K562 (cell line): ENCODE data around the gene CNNM4. TPM values are rescaled to one million over a fixed set of nuclear protein-coding genes. Genes with fewer than 3 reads are reported as not detected.

Experiments
- ARHGAP35 ChIP-seq: fragments of 450-650 bp; IDR thresholded peaks from 2 replicates; pipeline ENCODE4 v1.6.1; 2018; ENCODE audit not compliant: partially characterized antibody
- ARID1B ChIP-seq: fragments of 450-650 bp; IDR thresholded peaks from 2 replicates; pipeline ENCODE4 v1.6.1; 2016; ENCODE audit warnings: antibody characterized with exemption, mild to moderate bottlenecking, inconsistent platforms
- ATF1 ChIP-seq, 2 experiments: fragments of 450-650 bp in 1 of 2; IDR thresholded peaks; 2 replicates each; pipeline ENCODE4 v1.6.1; 2016; ENCODE audit warnings: missing compliant biosample characterization in 1 of 2, missing genetic modification characterization in 1 of 2
- BRCA1 ChIP-seq, 2 experiments: fragments of 450-650 bp in 1 of 2; sonication (generic) in 1 of 2; formaldehyde crosslinking in 1 of 2; IDR thresholded peaks; 2 replicates each; pipeline versions ENCODE4 v1.5.0 to v1.6.1; 2017 to 2020; ENCODE audit warnings: mild to moderate bottlenecking in 1 of 2, missing genetic modification reagents in 1 of 2
- BRD4 ChIP-seq: fragments of 200-600 bp; sonication (generic); IDR thresholded peaks from 2 replicates; pipeline ENCODE4 v1.6.1; 2017; ENCODE audit warnings: inconsistent platforms
- CEBPB ChIP-seq: fragments of 450-650 bp; IDR thresholded peaks from 2 replicates; pipeline ENCODE4 v1.6.1; 2016; ENCODE audit warnings: missing genetic modification characterization, missing compliant biosample characterization
- COPS2 ChIP-seq: fragments of 450-650 bp; conservative IDR thresholded peaks from 2 replicates; pipeline ENCODE4 v1.6.1; 2016; ENCODE audit warnings: mild to moderate bottlenecking, moderate library complexity
- DPF2 ChIP-seq: fragments of 450-650 bp; IDR thresholded peaks from 2 replicates; pipeline ENCODE4 v1.6.1; 2016
- ETS1 ChIP-seq: conservative IDR thresholded peaks from 2 replicates; pipeline ENCODE4 v1.6.1; 2011; ENCODE audit warnings: low read depth, mild to moderate bottlenecking, low read length; ENCODE audit not compliant: control insufficient read depth
- ETV1 ChIP-seq: fragments of 450-650 bp; conservative IDR thresholded peaks from 2 replicates; pipeline ENCODE4 v1.6.1; 2016; ENCODE audit warnings: missing genetic modification characterization, control low read depth, low read depth, missing compliant biosample characterization
- FOS ChIP-seq: IDR thresholded peaks from 3 replicates; pipeline ENCODE4 v1.6.1; 2011; ENCODE audit not compliant: insufficient read length; ENCODE audit errors: extremely low read depth
- FUS ChIP-seq: fragments of 200-400 bp; formaldehyde crosslinking; optimal IDR thresholded peaks from 2 replicates; pipeline ENCODE3; 2017; ENCODE audit warnings: low read depth, low read length
- HNRNPK ChIP-seq: fragments of 200-400 bp; formaldehyde crosslinking; IDR thresholded peaks from one replicate; pipeline ENCODE4 v1.6.1; 2018; ENCODE audit warnings: mild to moderate bottlenecking, low read depth, low read length; ENCODE audit not compliant: poor library complexity, severe bottlenecking
- NELFE ChIP-seq: IDR thresholded peaks from 2 replicates; pipeline ENCODE4 v1.6.1; 2011; ENCODE audit warnings: mild to moderate bottlenecking; ENCODE audit not compliant: insufficient read depth, insufficient read length
- RAD21 ChIP-seq, 2 experiments: fragments of 250-450 bp in 1 of 2; fragments of 450-650 bp in 1 of 2; sonication (Bioruptor Pico) in 1 of 2; formaldehyde crosslinking in 1 of 2; IDR thresholded peaks in 1 of 2; conservative IDR thresholded peaks in 1 of 2; 2 replicates each; pipeline versions ENCODE4 v1.4.0 to v1.8.0; 2020 to 2022; ENCODE audit warnings: mild to moderate bottlenecking in 2 of 2, moderate library complexity in 1 of 2
- SIN3A ChIP-seq, 2 experiments: fragments of 150-350 bp in 1 of 2; IDR thresholded peaks; 2 replicates each; pipeline ENCODE4 v1.6.1; 2011 to 2016; ENCODE audit warnings: borderline replicate concordance in 2 of 2, low read depth in 2 of 2, low read length in 2 of 2, mild to moderate bottlenecking in 2 of 2, moderate library complexity in 2 of 2; ENCODE audit not compliant: control insufficient read depth in 1 of 2
- SMAD4 ChIP-seq: fragments of 250-450 bp; sonication (Bioruptor Pico); conservative IDR thresholded peaks from 2 replicates; pipeline ENCODE4 v1.8.0; 2021; ENCODE audit warnings: inconsistent platforms, mild to moderate bottlenecking, moderate library complexity
- TRIM24 ChIP-seq, 2 experiments: fragments of 450-650 bp; IDR thresholded peaks; 2 replicates each; pipeline ENCODE4 v1.6.1; 2016
- ZC3H4 ChIP-seq: sonication (generic); formaldehyde crosslinking; IDR thresholded peaks from 2 replicates; pipeline ENCODE4 v1.9.0; 2021; ENCODE audit warnings: missing genetic modification reagents, borderline replicate concordance
- ZNF263 ChIP-seq: sonication (generic); formaldehyde crosslinking; IDR thresholded peaks from 2 replicates; pipeline ENCODE4 v1.8.0; 2022; ENCODE audit warnings: mild to moderate bottlenecking, missing genetic modification reagents, borderline replicate concordance
- ZNF445 ChIP-seq: fragments of 250-450 bp; sonication (Bioruptor Pico); IDR thresholded peaks from 2 replicates; pipeline ENCODE4 v1.4.0; 2020; ENCODE audit warnings: low read depth, mild to moderate bottlenecking, moderate library complexity
- ZNF778 ChIP-seq: fragments of 450-650 bp; formaldehyde crosslinking; IDR thresholded peaks from 2 replicates; pipeline ENCODE4 v1.4.0; 2020; ENCODE audit warnings: mild to moderate bottlenecking, moderate library complexity
- polyA plus RNA-seq, 8 experiments: library from polyadenylated mRNA; depleted of rRNA in 4 of 8; stranded (reverse) in 5 of 8; unstranded in 3 of 8; fragments of >200 nt; fragmentation: Nextera tagmentation in 2 of 8; fragmentation: Illumina TruSeq in 1 of 8; extraction: Ambion mirVana in 2 of 8; extraction: Trizol in 1 of 8; gene quantifications; 2 replicates each; pipeline versions ENCODE4 v1.2.1 to v1.2.3, GENCODE V29; 2011 to 2014; ENCODE audit warnings: inconsistent platforms in 1 of 8, missing spikeins in 1 of 8
- total RNA-seq, 7 experiments: library from RNA; depleted of rRNA in 6 of 7; stranded (reverse); fragments of >200 nt in 6 of 7; fragmentation: Illumina TruSeq in 2 of 7; extraction: Trizol in 2 of 7; gene quantifications; 2 replicates each; pipeline versions ENCODE4 v1.2.1 to v1.2.3, GENCODE V29; 2011 to 2021; ENCODE audit warnings: low replicate concordance in 1 of 7
- TF ChIP-seq, protein P1 (sequence below), 2 experiments: fragments of 450-650 bp; conservative IDR thresholded peaks; 2 replicates each; pipeline ENCODE4 v1.6.1; 2017; ENCODE audit warnings: mild to moderate bottlenecking in 2 of 2, moderate library complexity in 2 of 2
- TF ChIP-seq, protein P2 (sequence below): fragments of 250-450 bp; sonication (Bioruptor Pico); IDR thresholded peaks from 2 replicates; pipeline ENCODE4 v1.5.0; 2020; ENCODE audit warnings: mild to moderate bottlenecking

CNNM4 gene
- total and polyA plus RNA-seq, 9 of the 15 experiments (the other 6 are each of a cell fraction or from before 2014, with no cell fraction given) = 0.96 to 6.3 (median 2.8) TPM

GRCh38 chr2:96809951-96810782 is 49.5 kb downstream of the CNNM4 start (continued):
- peak; percentile 75 for TF ChIP-seq ARID1B
- no peak for TF ChIP-seq CEBPB (tag)
- TF ChIP-seq RAD21 (CRISPR knock-in tag; conservative IDR thresholded peaks at IDR 0.05 in 1 of 2, IDR thresholded peaks at IDR 0.05 in 1 of 2) = no peak
- TF ChIP-seq NELFE = no peak
- TF ChIP-seq FOS = no peak
- no peak for TF ChIP-seq FUS
- TF ChIP-seq ETV1 = no peak
- no peak for TF ChIP-seq BRCA1 (IDR thresholded peaks at IDR 0.05)
- no peak for TF ChIP-seq BRCA1 (CRISPR knock-in tag; IDR thresholded peaks at IDR 0.05)
- TF ChIP-seq COPS2 = no peak
- peak; percentile 80 to 89 for TF ChIP-seq TRIM24 (IDR thresholded peaks at IDR 0.05)
- TF ChIP-seq ZNF263 (CRISPR knock-in tag) = peak; percentile 75
- no peak for TF ChIP-seq ZNF445 (CRISPR knock-in tag)
- TF ChIP-seq ZNF778 = no peak
- peak; percentile 78 for TF ChIP-seq SMAD4 (CRISPR knock-in tag)
- TF ChIP-seq, protein P1, sequence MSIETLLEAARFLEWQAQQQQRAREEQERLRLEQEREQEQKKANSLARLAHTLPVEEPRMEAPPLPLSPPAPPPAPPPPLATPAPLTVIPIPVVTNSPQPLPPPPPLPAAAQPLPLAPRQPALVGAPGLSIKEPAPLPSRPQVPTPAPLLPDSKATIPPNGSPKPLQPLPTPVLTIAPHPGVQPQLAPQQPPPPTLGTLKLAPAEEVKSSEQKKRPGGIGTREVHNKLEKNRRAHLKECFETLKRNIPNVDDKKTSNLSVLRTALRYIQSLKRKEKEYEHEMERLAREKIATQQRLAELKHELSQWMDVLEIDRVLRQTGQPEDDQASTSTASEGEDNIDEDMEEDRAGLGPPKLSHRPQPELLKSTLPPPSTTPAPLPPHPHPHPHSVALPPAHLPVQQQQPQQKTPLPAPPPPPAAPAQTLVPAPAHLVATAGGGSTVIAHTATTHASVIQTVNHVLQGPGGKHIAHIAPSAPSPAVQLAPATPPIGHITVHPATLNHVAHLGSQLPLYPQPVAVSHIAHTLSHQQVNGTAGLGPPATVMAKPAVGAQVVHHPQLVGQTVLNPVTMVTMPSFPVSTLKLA (conservative IDR thresholded peaks at IDR 0.05) = no peak; a peak in 1 of 4 replicates
- no peak for TF ChIP-seq DPF2
- TF ChIP-seq ATF1 (CRISPR knock-in tag; IDR thresholded peaks at IDR 0.05) = no peak
- TF ChIP-seq ATF1 (tag; IDR thresholded peaks at IDR 0.05) = no peak
- TF ChIP-seq, protein P2, sequence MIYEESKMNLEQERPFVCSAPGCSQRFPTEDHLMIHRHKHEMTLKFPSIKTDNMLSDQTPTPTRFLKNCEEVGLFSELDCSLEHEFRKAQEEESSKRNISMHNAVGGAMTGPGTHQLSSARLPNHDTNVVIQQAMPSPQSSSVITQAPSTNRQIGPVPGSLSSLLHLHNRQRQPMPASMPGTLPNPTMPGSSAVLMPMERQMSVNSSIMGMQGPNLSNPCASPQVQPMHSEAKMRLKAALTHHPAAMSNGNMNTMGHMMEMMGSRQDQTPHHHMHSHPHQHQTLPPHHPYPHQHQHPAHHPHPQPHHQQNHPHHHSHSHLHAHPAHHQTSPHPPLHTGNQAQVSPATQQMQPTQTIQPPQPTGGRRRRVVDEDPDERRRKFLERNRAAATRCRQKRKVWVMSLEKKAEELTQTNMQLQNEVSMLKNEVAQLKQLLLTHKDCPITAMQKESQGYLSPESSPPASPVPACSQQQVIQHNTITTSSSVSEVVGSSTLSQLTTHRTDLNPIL (CRISPR knock-in tag) = no peak
- no peak for TF ChIP-seq SIN3A (IDR thresholded peaks at IDR 0.05; ENCODE audit: borderline replicate concordance in 2 of 2, control insufficient read depth in 1 of 2, low read depth in 2 of 2, low read length in 2 of 2)
- no peak for TF ChIP-seq BRD4
- TF ChIP-seq ARHGAP35 = no peak
- TF ChIP-seq ZC3H4 (CRISPR knock-in tag) = no peak
- no peak for TF ChIP-seq ETS1
- TF ChIP-seq HNRNPK = no peak
